ENCODE measurements around the gene JPH2.

- TF ChIP-seq CTCF (conservative IDR thresholded peaks at IDR 0.05) (no peak), ZFX (IDR thresholded peaks at IDR 0.05) (no peak)
Measured at GRCh38 chr20:44117296-44118184, 69.4 kb downstream of the JPH2 start.

All from C4-2B (cell line).